Measurements from ENCODE around the gene SCARF2. TPM values are rescaled to one million over a fixed set of nuclear protein-coding genes. Genes with fewer than 3 reads are reported as not detected.

SCARF2 gene
- total RNA-seq, 6 donors from 2014 or later = 10.1 to 36.7 (median 16.1) TPM

- no peak overlapping the region for H3K4me3 ChIP-seq
- no peak for ATAC-seq (ENCODE audit: low FRiP score in 2 of 2)
- peaks cover 0 to under 1% (median 0%) of the 10 kb centered on the region in 4 donors for H3K36me3 ChIP-seq
- no peaks in the 10 kb centered on the region for H3K9me3 ChIP-seq
- H3K27ac ChIP-seq = no peak overlapping the region
- no peak for TF ChIP-seq EP300 (IDR thresholded peaks at IDR 0.05)
- TF ChIP-seq POLR2A (IDR thresholded peaks at IDR 0.05) = no peak
- no peak for TF ChIP-seq CTCF (IDR thresholded peaks at IDR 0.05)
- TF ChIP-seq POLR2AphosphoS5 (IDR thresholded peaks at IDR 0.05) = no peak
- WGBS, 2 donors = 90 to 93% methylated on average over 11 to 12 of the region's 12 CpGs
- peaks cover 0 to 49% (median 19%) of the 10 kb centered on the region in 4 donors for H3K27me3 ChIP-seq
- H3K4me1 ChIP-seq = peaks cover 48 to 66% (median 59%) of the 10 kb centered on the region in 4 donors
- DNase-seq = peak in 1 of 2 donors; percentile 7
Measured at GRCh38 chr22:20434264-20434751, 3.3 kb downstream of the SCARF2 start.

- Histone ChIP-seq H3K4me3 (no peak overlapping the region), H3K36me3 (peaks cover 0 to 6% (median 0%) of the 10 kb centered on the region in 4 donors), H3K27me3 (peaks cover 0 to 49% (median 19%) of the 10 kb centered on the region in 4 donors), H3K27ac (no peak overlapping the region), H3K9me3 (no peaks in the 10 kb centered on the region), H3K4me1 (peaks cover 51 to 68% (median 61%) of the 10 kb centered on the region in 4 donors)
- TF ChIP-seq CTCF (IDR thresholded peaks at IDR 0.05) (no peak), EP300 (IDR thresholded peaks at IDR 0.05) (no peak), POLR2AphosphoS5 (IDR thresholded peaks at IDR 0.05) (no peak), POLR2A (IDR thresholded peaks at IDR 0.05) (no peak)
- DNase-seq (no peak), ATAC-seq (ENCODE audit: low FRiP score in 2 of 2) (no peak)
- WGBS, 2 donors = 81 to 90% methylated on average over 3 to 4 of the region's 4 CpGs
Measured at GRCh38 chr22:20433686-20434241, 3.9 kb downstream of the SCARF2 start.

- Histone ChIP-seq H3K27ac (no peak overlapping the region), H3K9me3 (no peaks in the 10 kb centered on the region), H3K4me1 (peaks cover 49 to 62% (median 57%) of the 10 kb centered on the region in 4 donors), H3K36me3 (peaks cover 0 to 12% (median 0%) of the 10 kb centered on the region in 4 donors), H3K27me3 (peaks cover 0 to 48% (median 18%) of the 10 kb centered on the region in 4 donors), H3K4me3 (no peak overlapping the region)
- TF ChIP-seq POLR2A (IDR thresholded peaks at IDR 0.05) (no peak), POLR2AphosphoS5 (IDR thresholded peaks at IDR 0.05) (no peak), EP300 (IDR thresholded peaks at IDR 0.05) (no peak), CTCF (IDR thresholded peaks at IDR 0.05) (no peak)
- DNase-seq (no peak), ATAC-seq (ENCODE audit: low FRiP score in 2 of 2) (no peak)
- WGBS, 2 donors = 94 to 97% methylated on average over 10 to 11 of the region's 11 CpGs
Measured at GRCh38 chr22:20433191-20433590, 4.4 kb downstream of the SCARF2 start.

GRCh38 chr22:20432244-20432686 is 5.4 kb downstream of the SCARF2 start:
- H3K4me3 ChIP-seq = no peak overlapping the region
- H3K9me3 ChIP-seq = no peaks in the 10 kb centered on the region
- peaks cover 0 to 19% (median 2%) of the 10 kb centered on the region in 4 donors for H3K36me3 ChIP-seq
- ATAC-seq (ENCODE audit: low FRiP score in 2 of 2) (no peak), DNase-seq (peak in 1 of 2 donors; percentile 21)
- TF ChIP-seq EP300 (IDR thresholded peaks at IDR 0.05) = no peak
- TF ChIP-seq POLR2AphosphoS5 (IDR thresholded peaks at IDR 0.05) = no peak
- no peak for TF ChIP-seq CTCF (IDR thresholded peaks at IDR 0.05)
- TF ChIP-seq POLR2A (IDR thresholded peaks at IDR 0.05) = no peak
- 58 to 96% methylated on average over 2 to 3 of the region's 3 CpGs for WGBS, 2 donors
- H3K27ac ChIP-seq = no peak overlapping the region
- peaks cover 0 to 41% (median 16%) of the 10 kb centered on the region in 4 donors for H3K27me3 ChIP-seq
- H3K4me1 ChIP-seq = peaks cover 46 to 55% (median 50%) of the 10 kb centered on the region in 4 donors
